Measurements from ENCODE around the gene TTC39B.

Gene TTC39B

GRCh38 chr9:15298362-15298761, 8.7 kb downstream of the TTC39B start:
- no peak overlapping the region for H3K9ac ChIP-seq (ENCODE audit: low read length)
- no peaks in the 10 kb centered on the region for H3K27me3 ChIP-seq (ENCODE audit: control insufficient read depth, insufficient read depth, low read length)
- no peaks in the 10 kb centered on the region for H3K36me3 ChIP-seq (ENCODE audit: control insufficient read depth, insufficient read depth, low read length)
- H3K4me1 ChIP-seq (ENCODE audit: control insufficient read depth, insufficient read depth, low read length): peaks cover 28% of the 10 kb centered on the region
- no peaks in the 10 kb centered on the region for H3K9me3 ChIP-seq (ENCODE audit: control insufficient read depth, low read length)
- no peak overlapping the region for H3K4me3 ChIP-seq (ENCODE audit: low read length)

GRCh38 chr9:15295761-15296405, 11.1 kb downstream of the TTC39B start:
- peak overlapping the region; percentile 17 for H3K4me3 ChIP-seq (ENCODE audit: low read length)
- no peaks in the 10 kb centered on the region for H3K36me3 ChIP-seq (ENCODE audit: control insufficient read depth, insufficient read depth, low read length)
- peaks cover 28% of the 10 kb centered on the region for H3K4me1 ChIP-seq (ENCODE audit: control insufficient read depth, insufficient read depth, low read length)
- H3K27me3 ChIP-seq (ENCODE audit: control insufficient read depth, insufficient read depth, low read length): no peaks in the 10 kb centered on the region
- peak overlapping the region; percentile 56 for H3K9ac ChIP-seq (ENCODE audit: low read length)
- no peaks in the 10 kb centered on the region for H3K9me3 ChIP-seq (ENCODE audit: control insufficient read depth, low read length)

- H3K4me3 ChIP-seq (ENCODE audit: low read length): no peak overlapping the region
Observed at GRCh38 chr9:15294604-15295003, 12.4 kb downstream of the TTC39B start.

GRCh38 chr9:15293804-15294316, 13.2 kb downstream of the TTC39B start:
- Histone ChIP-seq H3K27me3 (ENCODE audit: control insufficient read depth, insufficient read depth, low read length) (no peaks in the 10 kb centered on the region), H3K4me1 (ENCODE audit: control insufficient read depth, insufficient read depth, low read length) (peaks cover 28% of the 10 kb centered on the region), H3K36me3 (ENCODE audit: control insufficient read depth, insufficient read depth, low read length) (no peaks in the 10 kb centered on the region), H3K4me3 (ENCODE audit: low read length) (no peak overlapping the region), H3K9ac (ENCODE audit: low read length) (no peak overlapping the region), H3K9me3 (ENCODE audit: control insufficient read depth, low read length) (no peaks in the 10 kb centered on the region)

More at GRCh38 chr9:15294604-15295003, 12.4 kb downstream of the TTC39B start:
- Histone ChIP-seq H3K9ac (ENCODE audit: low read length) (no peak overlapping the region), H3K36me3 (ENCODE audit: control insufficient read depth, insufficient read depth, low read length) (no peaks in the 10 kb centered on the region), H3K27me3 (ENCODE audit: control insufficient read depth, insufficient read depth, low read length) (no peaks in the 10 kb centered on the region), H3K4me1 (ENCODE audit: control insufficient read depth, insufficient read depth, low read length) (peaks cover 28% of the 10 kb centered on the region), H3K9me3 (ENCODE audit: control insufficient read depth, low read length) (no peaks in the 10 kb centered on the region)

GRCh38 chr9:15293084-15293483, 13.9 kb downstream of the TTC39B start:
- no peak overlapping the region for H3K4me3 ChIP-seq (ENCODE audit: low read length)
- H3K9me3 ChIP-seq (ENCODE audit: control insufficient read depth, low read length): no peaks in the 10 kb centered on the region
- H3K27me3 ChIP-seq (ENCODE audit: control insufficient read depth, insufficient read depth, low read length): no peaks in the 10 kb centered on the region
- no peaks in the 10 kb centered on the region for H3K36me3 ChIP-seq (ENCODE audit: control insufficient read depth, insufficient read depth, low read length)
- H3K4me1 ChIP-seq (ENCODE audit: control insufficient read depth, insufficient read depth, low read length): peaks cover 28% of the 10 kb centered on the region
- H3K9ac ChIP-seq (ENCODE audit: low read length): no peak overlapping the region

GRCh38 chr9:15289603-15290002, 17.4 kb downstream of the TTC39B start:
- Histone ChIP-seq H3K9ac (ENCODE audit: low read length) (no peak overlapping the region), H3K4me1 (ENCODE audit: control insufficient read depth, insufficient read depth, low read length) (peaks cover 21% of the 10 kb centered on the region), H3K27me3 (ENCODE audit: control insufficient read depth, insufficient read depth, low read length) (no peaks in the 10 kb centered on the region), H3K36me3 (ENCODE audit: control insufficient read depth, insufficient read depth, low read length) (no peaks in the 10 kb centered on the region), H3K9me3 (ENCODE audit: control insufficient read depth, low read length) (no peaks in the 10 kb centered on the region), H3K4me3 (ENCODE audit: low read length) (no peak overlapping the region)

- Histone ChIP-seq H3K9me3 (ENCODE audit: control insufficient read depth, low read length) (no peaks in the 10 kb centered on the region), H3K4me1 (ENCODE audit: control insufficient read depth, insufficient read depth, low read length) (peaks cover 15% of the 10 kb centered on the region), H3K4me3 (ENCODE audit: low read length) (no peak overlapping the region), H3K27me3 (ENCODE audit: control insufficient read depth, insufficient read depth, low read length) (no peaks in the 10 kb centered on the region), H3K36me3 (ENCODE audit: control insufficient read depth, insufficient read depth, low read length) (no peaks in the 10 kb centered on the region), H3K9ac (ENCODE audit: low read length) (no peak overlapping the region)
Observed at GRCh38 chr9:15287309-15287708, 19.7 kb downstream of the TTC39B start.

GRCh38 chr9:15286161-15286821, 20.7 kb downstream of the TTC39B start:
- Histone ChIP-seq H3K9ac (ENCODE audit: low read length) (no peak overlapping the region), H3K36me3 (ENCODE audit: control insufficient read depth, insufficient read depth, low read length) (no peaks in the 10 kb centered on the region), H3K27me3 (ENCODE audit: control insufficient read depth, insufficient read depth, low read length) (no peaks in the 10 kb centered on the region), H3K4me3 (ENCODE audit: low read length) (no peak overlapping the region), H3K9me3 (ENCODE audit: control insufficient read depth, low read length) (no peaks in the 10 kb centered on the region), H3K4me1 (ENCODE audit: control insufficient read depth, insufficient read depth, low read length) (peaks cover 15% of the 10 kb centered on the region)

GRCh38 chr9:15282567-15283285, 24.3 kb downstream of the TTC39B start:
- Histone ChIP-seq H3K36me3 (ENCODE audit: control insufficient read depth, insufficient read depth, low read length) (no peaks in the 10 kb centered on the region), H3K4me1 (ENCODE audit: control insufficient read depth, insufficient read depth, low read length) (peaks cover 20% of the 10 kb centered on the region), H3K9ac (ENCODE audit: low read length) (no peak overlapping the region), H3K4me3 (ENCODE audit: low read length) (no peak overlapping the region), H3K27me3 (ENCODE audit: control insufficient read depth, insufficient read depth, low read length) (no peaks in the 10 kb centered on the region), H3K9me3 (ENCODE audit: control insufficient read depth, low read length) (no peaks in the 10 kb centered on the region)

- no peaks in the 10 kb centered on the region for H3K36me3 ChIP-seq (ENCODE audit: control insufficient read depth, insufficient read depth, low read length)
- H3K9me3 ChIP-seq (ENCODE audit: control insufficient read depth, low read length): no peaks in the 10 kb centered on the region
- H3K4me1 ChIP-seq (ENCODE audit: control insufficient read depth, insufficient read depth, low read length): peaks cover 14% of the 10 kb centered on the region
- H3K9ac ChIP-seq (ENCODE audit: low read length): no peak overlapping the region
- H3K4me3 ChIP-seq (ENCODE audit: low read length): no peak overlapping the region
- H3K27me3 ChIP-seq (ENCODE audit: control insufficient read depth, insufficient read depth, low read length): no peaks in the 10 kb centered on the region
Observed at GRCh38 chr9:15280647-15281046, 26.4 kb downstream of the TTC39B start.

GRCh38 chr9:15278839-15279238, 28.2 kb downstream of the TTC39B start:
- Histone ChIP-seq H3K9me3 (ENCODE audit: control insufficient read depth, low read length) (no peaks in the 10 kb centered on the region), H3K4me3 (ENCODE audit: low read length) (no peak overlapping the region), H3K36me3 (ENCODE audit: control insufficient read depth, insufficient read depth, low read length) (no peaks in the 10 kb centered on the region), H3K4me1 (ENCODE audit: control insufficient read depth, insufficient read depth, low read length) (peaks cover 21% of the 10 kb centered on the region), H3K27me3 (ENCODE audit: control insufficient read depth, insufficient read depth, low read length) (no peaks in the 10 kb centered on the region), H3K9ac (ENCODE audit: low read length) (no peak overlapping the region)

- no peaks in the 10 kb centered on the region for H3K9me3 ChIP-seq (ENCODE audit: control insufficient read depth, low read length)
- H3K4me1 ChIP-seq (ENCODE audit: control insufficient read depth, insufficient read depth, low read length): peaks cover 27% of the 10 kb centered on the region
- H3K9ac ChIP-seq (ENCODE audit: low read length): no peak overlapping the region
- no peaks in the 10 kb centered on the region for H3K36me3 ChIP-seq (ENCODE audit: control insufficient read depth, insufficient read depth, low read length)
- H3K27me3 ChIP-seq (ENCODE audit: control insufficient read depth, insufficient read depth, low read length): no peaks in the 10 kb centered on the region
- no peak overlapping the region for H3K4me3 ChIP-seq (ENCODE audit: low read length)
Observed at GRCh38 chr9:15278091-15278687, 28.8 kb downstream of the TTC39B start.

Measured in mucosa of stomach (tissue), 1 donor.